BJ (cell line): Measurements from ENCODE around the gene SORBS1. TPM values are rescaled to one million over a fixed set of nuclear protein-coding genes. Genes with fewer than 3 reads are reported as not detected.

Source experiments
- CTCF ChIA-PET: fragments of 350-600 bp; formaldehyde crosslinking; extraction: SDS; loops from one replicate; lab custom pipeline; 2021; ENCODE audit warnings: antibody characterized with exemption, inconsistent platforms; lab: Yijun Ruan, JAX
- POLR2A ChIA-PET: fragments of 300-600 bp; sonication (Branson Sonifier 250); formaldehyde crosslinking; extraction: SDS; loops from one replicate; lab custom pipeline; 2021; ENCODE audit warnings: antibody characterized with exemption; lab: Charles Lee
- DNase-seq: peaks from one replicate; pipeline ENCODE4 v3.0.0-alpha.2; 2011; ENCODE audit warnings: low read depth
- H3K27me3 ChIP-seq: 2 replicates; pipeline ENCODE4 v1.6.0; 2011; ENCODE audit warnings: low read length; ENCODE audit not compliant: control insufficient read depth, insufficient read depth
- H3K36me3 ChIP-seq: 2 replicates; pipeline ENCODE4 v1.5.1; 2011; ENCODE audit warnings: low read length; ENCODE audit not compliant: control insufficient read depth, insufficient read depth
- H3K4me3 ChIP-seq: 2 replicates; pipeline ENCODE4 v1.5.1; 2011; ENCODE audit warnings: low read depth, mild to moderate bottlenecking, control low read depth, low read length
- CTCF ChIP-seq: IDR thresholded peaks from 2 replicates; pipeline ENCODE4 v1.5.1; 2011; ENCODE audit warnings: low read depth, mild to moderate bottlenecking, control low read depth, inconsistent platforms, low read length, moderate library complexity; ENCODE audit not compliant: insufficient read depth
- polyA plus RNA-seq: library from polyadenylated mRNA; depleted of rRNA; stranded (reverse); fragments of >200 nt; gene quantifications from 2 replicates; pipeline ENCODE4 v1.2.3, GENCODE V29; 2011

Gene SORBS1
- polyA plus RNA-seq, 1 experiment, result 1.8 TPM

GRCh38 chr10:95324436-95325268 lies 236.5 kb downstream of the SORBS1 start:
- no peak for TF ChIP-seq CTCF
- Histone ChIP-seq H3K4me3 (no peak overlapping the region), H3K27me3 (peaks cover 5% of the 10 kb centered on the region; the same call in 1 of the 2 replicates), H3K36me3 (no peaks in the 10 kb centered on the region)
- no peak for DNase-seq
- ChIA-PET CTCF (no interaction called here), POLR2A (no interaction called here)

GRCh38 chr10:95321554-95322301 lies 239.4 kb downstream of the SORBS1 start:
- peaks cover 5% of the 10 kb centered on the region; the same call in 1 of the 2 replicates for H3K27me3 ChIP-seq
- no peak for DNase-seq
- no peaks in the 10 kb centered on the region for H3K36me3 ChIP-seq
- no peak for TF ChIP-seq CTCF
- POLR2A ChIA-PET, result no interaction called here
- H3K4me3 ChIP-seq, result no peak overlapping the region
- CTCF ChIA-PET, result no interaction called here

DNA sequence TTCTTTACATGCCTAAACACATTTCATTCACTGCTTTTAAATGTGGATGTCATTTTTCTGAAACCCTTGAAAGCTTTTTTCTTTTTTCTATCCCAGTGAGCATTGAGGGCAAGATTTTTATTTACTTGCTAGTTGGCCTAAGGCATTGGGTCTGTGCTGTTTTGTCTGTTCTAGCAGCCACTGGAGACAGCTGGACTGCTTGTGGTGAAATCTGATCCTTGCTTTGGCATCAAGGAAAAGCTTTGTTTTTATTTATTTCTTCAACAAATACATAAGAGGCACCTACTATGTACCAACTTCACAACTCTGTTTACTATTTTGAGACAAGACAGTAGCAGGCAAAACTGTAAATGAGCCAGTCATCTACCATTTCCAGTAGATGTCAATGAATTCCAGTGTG lies 241.9 kb downstream of the SORBS1 start:
- H3K36me3 ChIP-seq, result no peaks in the 10 kb centered on the region
- CTCF ChIA-PET, result interaction anchor here (0.6 to 1.4 kb wide), 4 partner anchors 10 to 338 kb away, joined by 3 read pairs; no protein-coding TSS in a partner anchor
- peaks cover 2% of the 10 kb centered on the region; the same call in 1 of the 2 replicates for H3K27me3 ChIP-seq
- TF ChIP-seq CTCF, result no peak
- POLR2A ChIA-PET, result no interaction called here
- no peak for DNase-seq
- H3K4me3 ChIP-seq, result no peak overlapping the region

DNA sequence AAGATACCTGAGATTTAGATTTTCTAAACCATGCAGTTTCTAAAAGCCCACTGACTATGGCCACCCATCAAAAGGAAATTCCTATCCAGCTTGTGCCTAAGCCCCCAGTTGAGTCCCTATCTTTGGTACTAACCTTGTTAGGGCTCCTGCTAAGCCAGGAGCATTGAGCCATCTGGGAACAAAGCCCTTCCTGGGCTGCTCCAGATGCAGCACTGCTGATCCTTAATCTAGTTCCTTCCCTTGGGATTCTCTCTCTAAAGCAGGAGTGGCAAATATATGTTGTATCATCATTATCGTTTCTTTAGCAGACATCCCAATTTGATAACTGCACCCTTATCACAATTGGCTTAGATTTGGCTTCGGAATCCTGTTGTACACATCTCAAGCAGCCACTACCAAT lies 245.7 kb downstream of the SORBS1 start:
- no peak overlapping the region for H3K4me3 ChIP-seq
- no peak for TF ChIP-seq CTCF
- no peaks in the 10 kb centered on the region for H3K36me3 ChIP-seq
- H3K27me3 ChIP-seq, result peaks cover 3% of the 10 kb centered on the region; the same call in 1 of the 2 replicates
- POLR2A ChIA-PET, result no interaction called here
- DNase-seq, result no peak
- CTCF ChIA-PET, result no interaction called here
